IMR-90 (cell line): ENCODE data around the gene ZBTB44.

ENCODE experiments used
- CEBPB ChIP-seq: IDR thresholded peaks from 2 replicates; pipeline ENCODE4 v1.6.1; 2012; ENCODE audit warnings: low read depth, low read length, improper control_type of control experiment
- MAFK ChIP-seq: IDR thresholded peaks from 2 replicates; pipeline ENCODE4 v1.6.1; 2012; ENCODE audit warnings: low read depth, low read length, improper control_type of control experiment
- MAZ ChIP-seq: IDR thresholded peaks from 2 replicates; pipeline ENCODE4 v1.6.1; 2012; ENCODE audit warnings: low read depth, mild to moderate bottlenecking, low read length, improper control_type of control experiment, moderate library complexity, borderline replicate concordance
- MXI1 ChIP-seq: IDR thresholded peaks from 2 replicates; pipeline ENCODE4 v1.6.1; 2012; ENCODE audit warnings: low read depth, mild to moderate bottlenecking, low read length, moderate library complexity, borderline replicate concordance
- NFE2L2 ChIP-seq: fragments of 150-350 bp; IDR thresholded peaks from 2 replicates; pipeline ENCODE4 v1.6.1; 2016; ENCODE audit warnings: low read depth, mild to moderate bottlenecking, low read length
- POLR2A ChIP-seq: IDR thresholded peaks from 2 replicates; pipeline ENCODE4 v1.6.1; 2012; ENCODE audit warnings: mild to moderate bottlenecking, low read depth, low read length
- RAD21 ChIP-seq: IDR thresholded peaks from 2 replicates; pipeline ENCODE4 v1.6.1; 2012; ENCODE audit warnings: low read length, improper control_type of control experiment
- RCOR1 ChIP-seq: IDR thresholded peaks from 2 replicates; pipeline ENCODE4 v1.6.1; 2012; ENCODE audit warnings: mild to moderate bottlenecking, low read length, improper control_type of control experiment; ENCODE audit not compliant: insufficient replicate concordance
- RFX5 ChIP-seq: IDR thresholded peaks from 2 replicates; pipeline ENCODE4 v1.8.0; 2012; ENCODE audit warnings: low read depth, mild to moderate bottlenecking, low read length, moderate library complexity
- SMC3 ChIP-seq: fragments of 150-350 bp; IDR thresholded peaks from 2 replicates; pipeline ENCODE4 v1.6.1; 2016; ENCODE audit warnings: low read depth, mild to moderate bottlenecking, antibody characterized with exemption, low read length, moderate library complexity
- TF ChIP-seq, protein P1 (sequence below): conservative IDR thresholded peaks from 2 replicates; pipeline ENCODE4 v1.5.1; 2012; ENCODE audit warnings: mild to moderate bottlenecking, low read depth, low read length, improper control_type of control experiment
- TF ChIP-seq, protein P2 (sequence below): fragments of 150-350 bp; IDR thresholded peaks from 2 replicates; pipeline ENCODE4 v1.6.1; 2016; ENCODE audit warnings: low read depth, mild to moderate bottlenecking, low read length, moderate library complexity, borderline replicate concordance
- TF ChIP-seq, protein P3 (sequence below): fragments of 150-350 bp; IDR thresholded peaks from 2 replicates; pipeline ENCODE4 v1.6.1; 2017; ENCODE audit warnings: mild to moderate bottlenecking, antibody characterized with exemption, low read length, low read depth

DNA sequence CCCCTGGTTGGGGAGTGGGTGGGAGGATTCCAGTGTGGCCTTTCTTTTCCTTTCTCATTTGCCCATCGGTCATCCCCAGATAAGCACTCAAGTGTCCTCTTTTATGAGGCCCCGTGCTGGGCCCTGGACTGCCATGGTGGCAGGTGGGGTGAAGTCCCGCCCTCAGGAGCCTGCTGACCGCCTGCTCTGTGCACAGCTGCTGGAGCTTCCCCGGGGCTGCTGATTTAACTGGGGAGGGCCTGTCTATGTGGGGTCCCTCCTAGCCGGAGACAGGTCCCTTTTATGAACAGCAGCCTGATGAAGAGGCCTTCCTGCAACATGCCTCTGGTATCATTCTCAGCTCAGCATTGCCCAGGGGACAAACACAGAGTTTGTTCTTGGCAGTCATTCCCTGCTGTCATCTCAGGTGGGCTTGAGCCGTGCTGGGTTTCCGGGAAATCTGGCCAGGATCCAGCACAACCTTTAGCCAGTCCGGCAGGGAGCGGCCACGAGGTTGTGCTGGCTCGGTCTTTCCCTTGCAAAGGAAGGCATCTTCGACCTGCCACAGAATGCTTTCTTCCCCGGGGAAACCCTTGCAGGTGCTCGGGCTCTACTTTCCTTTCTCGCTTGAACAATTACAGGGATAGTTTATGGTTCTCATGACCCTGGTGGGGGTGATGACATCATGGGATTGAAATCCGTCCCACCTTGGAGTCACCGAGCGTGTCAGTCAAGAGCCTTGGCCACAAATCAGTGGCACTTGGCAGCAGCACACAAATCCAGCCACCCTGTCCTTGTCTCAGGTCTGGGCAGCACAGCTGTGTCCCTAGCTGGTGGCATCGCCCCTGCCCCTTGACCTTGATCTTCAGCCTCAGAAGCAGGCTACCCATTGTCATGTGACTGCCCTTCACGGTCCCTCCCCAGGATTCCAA lies 135.1 kb downstream of the ZBTB44 start:
- TF ChIP-seq, protein P1, sequence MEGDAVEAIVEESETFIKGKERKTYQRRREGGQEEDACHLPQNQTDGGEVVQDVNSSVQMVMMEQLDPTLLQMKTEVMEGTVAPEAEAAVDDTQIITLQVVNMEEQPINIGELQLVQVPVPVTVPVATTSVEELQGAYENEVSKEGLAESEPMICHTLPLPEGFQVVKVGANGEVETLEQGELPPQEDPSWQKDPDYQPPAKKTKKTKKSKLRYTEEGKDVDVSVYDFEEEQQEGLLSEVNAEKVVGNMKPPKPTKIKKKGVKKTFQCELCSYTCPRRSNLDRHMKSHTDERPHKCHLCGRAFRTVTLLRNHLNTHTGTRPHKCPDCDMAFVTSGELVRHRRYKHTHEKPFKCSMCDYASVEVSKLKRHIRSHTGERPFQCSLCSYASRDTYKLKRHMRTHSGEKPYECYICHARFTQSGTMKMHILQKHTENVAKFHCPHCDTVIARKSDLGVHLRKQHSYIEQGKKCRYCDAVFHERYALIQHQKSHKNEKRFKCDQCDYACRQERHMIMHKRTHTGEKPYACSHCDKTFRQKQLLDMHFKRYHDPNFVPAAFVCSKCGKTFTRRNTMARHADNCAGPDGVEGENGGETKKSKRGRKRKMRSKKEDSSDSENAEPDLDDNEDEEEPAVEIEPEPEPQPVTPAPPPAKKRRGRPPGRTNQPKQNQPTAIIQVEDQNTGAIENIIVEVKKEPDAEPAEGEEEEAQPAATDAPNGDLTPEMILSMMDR, result no peak
- no peak for TF ChIP-seq MXI1
- TF ChIP-seq RFX5, result no peak
- TF ChIP-seq CEBPB, result no peak
- TF ChIP-seq, protein P2, sequence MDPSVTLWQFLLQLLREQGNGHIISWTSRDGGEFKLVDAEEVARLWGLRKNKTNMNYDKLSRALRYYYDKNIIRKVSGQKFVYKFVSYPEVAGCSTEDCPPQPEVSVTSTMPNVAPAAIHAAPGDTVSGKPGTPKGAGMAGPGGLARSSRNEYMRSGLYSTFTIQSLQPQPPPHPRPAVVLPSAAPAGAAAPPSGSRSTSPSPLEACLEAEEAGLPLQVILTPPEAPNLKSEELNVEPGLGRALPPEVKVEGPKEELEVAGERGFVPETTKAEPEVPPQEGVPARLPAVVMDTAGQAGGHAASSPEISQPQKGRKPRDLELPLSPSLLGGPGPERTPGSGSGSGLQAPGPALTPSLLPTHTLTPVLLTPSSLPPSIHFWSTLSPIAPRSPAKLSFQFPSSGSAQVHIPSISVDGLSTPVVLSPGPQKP, result no peak
- no peak for TF ChIP-seq POLR2A
- TF ChIP-seq, protein P3, sequence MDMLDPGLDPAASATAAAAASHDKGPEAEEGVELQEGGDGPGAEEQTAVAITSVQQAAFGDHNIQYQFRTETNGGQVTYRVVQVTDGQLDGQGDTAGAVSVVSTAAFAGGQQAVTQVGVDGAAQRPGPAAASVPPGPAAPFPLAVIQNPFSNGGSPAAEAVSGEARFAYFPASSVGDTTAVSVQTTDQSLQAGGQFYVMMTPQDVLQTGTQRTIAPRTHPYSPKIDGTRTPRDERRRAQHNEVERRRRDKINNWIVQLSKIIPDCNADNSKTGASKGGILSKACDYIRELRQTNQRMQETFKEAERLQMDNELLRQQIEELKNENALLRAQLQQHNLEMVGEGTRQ, result no peak
- no peak for TF ChIP-seq RCOR1
- no peak for TF ChIP-seq MAZ
- no peak for TF ChIP-seq MAFK
- TF ChIP-seq SMC3, result no peak
- TF ChIP-seq NFE2L2, result no peak
- TF ChIP-seq RAD21, result no peak
